HepG2 (cell line): ENCODE results near the gene RFC1. TPM values are rescaled to one million over a fixed set of nuclear protein-coding genes. Genes with fewer than 3 reads are reported as not detected.

Experiments
- FOXK2 ChIP-seq: fragments of 450-650 bp; IDR thresholded peaks from 2 replicates; pipeline ENCODE4 v1.6.1; 2016
- FOXM1 ChIP-seq: sonication (generic); formaldehyde crosslinking; IDR thresholded peaks from 2 replicates; pipeline ENCODE4 v1.5.0; 2020; ENCODE audit warnings: missing genetic modification reagents
- HIC2 ChIP-seq: sonication (generic); formaldehyde crosslinking; IDR thresholded peaks from 2 replicates; pipeline ENCODE4 v1.9.0; 2022; ENCODE audit warnings: low read depth, missing genetic modification reagents
- JUND ChIP-seq: sonication (generic); formaldehyde crosslinking; IDR thresholded peaks from 2 replicates; pipeline ENCODE4 v1.8.0; 2022; ENCODE audit warnings: mild to moderate bottlenecking, missing genetic modification reagents
- KAT2B ChIP-seq: fragments of 150-350 bp; IDR thresholded peaks from 2 replicates; pipeline ENCODE4 v1.6.1; 2014; ENCODE audit warnings: low read depth, low read length, borderline replicate concordance
- KDM5B ChIP-seq: sonication (generic); formaldehyde crosslinking; IDR thresholded peaks from 2 replicates; pipeline ENCODE4 v1.4.0; 2020; ENCODE audit warnings: missing genetic modification reagents, mild to moderate bottlenecking, borderline replicate concordance
- NCOA5 ChIP-seq: sonication (generic); formaldehyde crosslinking; IDR thresholded peaks from 2 replicates; pipeline ENCODE4 v1.4.0; 2020; ENCODE audit warnings: missing genetic modification reagents
- NFE2 ChIP-seq: sonication (generic); formaldehyde crosslinking; IDR thresholded peaks from 2 replicates; pipeline ENCODE4 v1.4.0; 2020; ENCODE audit warnings: missing genetic modification reagents
- NR2F6 ChIP-seq, 2 experiments: IDR thresholded peaks; 2 replicates each; pipeline ENCODE4 v1.6.1; 2016; ENCODE audit warnings: antibody characterized with exemption in 1 of 2, mild to moderate bottlenecking in 1 of 2
- PCBP1 ChIP-seq: fragments of 200-400 bp; formaldehyde crosslinking; IDR thresholded peaks from 2 replicates; pipeline ENCODE4 v1.6.1; 2017; ENCODE audit warnings: mild to moderate bottlenecking, low read depth, low read length, borderline replicate concordance
- RCOR2 ChIP-seq: IDR thresholded peaks from 2 replicates; pipeline ENCODE4 v1.6.1; 2016; ENCODE audit warnings: missing biosample characterization, missing genetic modification reagents
- SMAD1 ChIP-seq: sonication (generic); formaldehyde crosslinking; IDR thresholded peaks from 2 replicates; pipeline ENCODE4 v1.4.0; 2020; ENCODE audit warnings: missing genetic modification reagents, low read depth, mild to moderate bottlenecking, borderline replicate concordance
- TCF7 ChIP-seq: sonication (generic); IDR thresholded peaks from 2 replicates; pipeline ENCODE4 v1.6.1; 2016; ENCODE audit warnings: antibody characterized with exemption, low read depth
- TFDP1 ChIP-seq: IDR thresholded peaks from 2 replicates; pipeline ENCODE4 v1.6.1; 2016; ENCODE audit warnings: missing compliant biosample characterization, missing genetic modification reagents, borderline replicate concordance
- ZBTB8A ChIP-seq: sonication (generic); formaldehyde crosslinking; IDR thresholded peaks from 2 replicates; pipeline ENCODE4 v1.4.0; 2020; ENCODE audit warnings: mild to moderate bottlenecking, low read depth, missing genetic modification reagents, borderline replicate concordance
- ZNF232 ChIP-seq: sonication (generic); formaldehyde crosslinking; IDR thresholded peaks from 2 replicates; pipeline ENCODE4 v1.4.0; 2020; ENCODE audit warnings: missing genetic modification reagents, borderline replicate concordance
- ZNF274 ChIP-seq: sonication (generic); formaldehyde crosslinking; IDR thresholded peaks from 2 replicates; pipeline ENCODE4 v1.5.1; 2020; ENCODE audit warnings: mild to moderate bottlenecking, missing genetic modification reagents
- ZNF329 ChIP-seq: sonication (generic); formaldehyde crosslinking; IDR thresholded peaks from 2 replicates; pipeline ENCODE4 v1.9.0; 2021; ENCODE audit warnings: low read depth, mild to moderate bottlenecking, missing genetic modification reagents
- ZNF331 ChIP-seq: sonication (generic); formaldehyde crosslinking; IDR thresholded peaks from 2 replicates; pipeline ENCODE4 v1.4.0; 2020; ENCODE audit warnings: missing genetic modification reagents
- ZNF605 ChIP-seq: sonication (generic); formaldehyde crosslinking; IDR thresholded peaks from 2 replicates; pipeline ENCODE4 v1.8.0; 2022; ENCODE audit warnings: mild to moderate bottlenecking, missing genetic modification reagents
- polyA plus RNA-seq, 8 experiments: library from polyadenylated mRNA; depleted of rRNA in 3 of 8; stranded (reverse) in 7 of 8; unstranded in 1 of 8; fragments of >200 nt; fragmentation: Illumina TruSeq in 4 of 8; extraction: Trizol in 4 of 8; gene quantifications; 2 replicates each; pipeline versions ENCODE4 v1.2.1 to v1.2.3, GENCODE V29; 2011 to 2016; ENCODE audit warnings: low read depth in 4 of 8, missing spikeins in 1 of 8, mixed read lengths in 1 of 8; ENCODE audit not compliant: insufficient read depth in 1 of 8
- total RNA-seq, 5 experiments: library from RNA; depleted of rRNA; stranded (reverse); fragments of >200 nt; fragmentation: Illumina TruSeq; extraction: Trizol; gene quantifications; 2 replicates each; pipeline ENCODE4 v1.2.3, GENCODE V29; 2016; ENCODE audit warnings: low read depth in 1 of 5
- TF ChIP-seq, protein P1 (sequence below), 2 experiments: sonication (generic) in 1 of 2; formaldehyde crosslinking in 1 of 2; IDR thresholded peaks; 2 replicates each; pipeline versions ENCODE4 v1.4.0 to v1.6.1; 2018 to 2020; ENCODE audit warnings: missing genetic modification reagents in 2 of 2, borderline replicate concordance in 1 of 2, low read depth in 1 of 2, mild to moderate bottlenecking in 1 of 2, missing biosample characterization in 1 of 2
- TF ChIP-seq, protein P2 (sequence below): sonication (generic); formaldehyde crosslinking; IDR thresholded peaks from 2 replicates; pipeline ENCODE4 v1.8.0; 2023; ENCODE audit warnings: mild to moderate bottlenecking, missing genetic modification reagents
- TF ChIP-seq, protein P3 (sequence below): IDR thresholded peaks from 2 replicates; pipeline ENCODE4 v1.6.1; 2016; ENCODE audit warnings: low read depth, borderline replicate concordance

RFC1 gene
- total and polyA plus RNA-seq, 2 of the 13 experiments (the other 11 are each of a cell fraction or from before 2014, with no cell fraction given): 15.9 to 78.8 TPM

DNA sequence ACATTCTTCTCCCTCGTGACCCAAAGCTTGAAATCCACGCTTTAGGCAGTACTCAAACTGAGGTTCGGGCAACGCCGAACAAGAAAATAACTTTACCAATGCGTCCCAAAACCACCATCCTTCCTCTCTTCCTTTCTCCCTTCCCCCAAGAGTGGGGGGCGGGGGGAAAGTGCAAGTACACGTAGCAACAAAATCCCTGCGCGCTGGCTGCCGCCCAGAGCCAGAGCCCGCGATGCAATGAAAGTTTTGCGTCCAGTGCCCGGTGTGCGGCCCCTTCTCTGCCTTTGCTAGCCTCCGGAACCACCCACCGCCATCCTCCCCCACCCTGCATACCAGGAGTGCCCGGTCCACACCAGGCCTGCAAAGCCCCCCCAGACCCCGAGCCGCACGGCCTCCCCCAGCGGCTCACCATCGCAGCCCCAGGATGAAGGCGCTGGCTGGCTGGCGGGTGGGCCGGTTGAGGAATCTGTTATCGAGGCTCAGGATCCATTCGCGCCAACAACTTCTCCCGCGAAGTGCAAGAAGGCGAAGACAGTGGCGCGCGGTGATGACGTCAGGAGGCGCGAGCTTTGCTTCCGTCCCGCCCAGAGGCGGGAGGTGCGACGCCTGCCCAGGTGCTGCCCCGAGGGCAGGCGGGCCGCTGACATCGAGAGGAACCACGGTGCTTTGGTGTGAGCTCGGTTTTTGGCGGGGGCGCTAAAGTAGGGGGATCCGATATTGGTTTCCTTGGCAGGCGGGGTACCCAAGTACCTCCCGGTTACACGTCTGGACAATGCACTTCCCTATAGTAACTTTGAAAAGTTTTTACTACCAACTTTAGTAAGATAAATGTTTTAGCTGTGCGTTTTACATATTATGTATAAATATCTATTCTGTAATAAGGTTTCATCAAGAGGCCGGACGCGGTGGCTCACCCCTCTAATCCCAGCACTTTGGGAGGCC lies at the start of gene RFC1 (continued):
- TF ChIP-seq, protein P1, sequence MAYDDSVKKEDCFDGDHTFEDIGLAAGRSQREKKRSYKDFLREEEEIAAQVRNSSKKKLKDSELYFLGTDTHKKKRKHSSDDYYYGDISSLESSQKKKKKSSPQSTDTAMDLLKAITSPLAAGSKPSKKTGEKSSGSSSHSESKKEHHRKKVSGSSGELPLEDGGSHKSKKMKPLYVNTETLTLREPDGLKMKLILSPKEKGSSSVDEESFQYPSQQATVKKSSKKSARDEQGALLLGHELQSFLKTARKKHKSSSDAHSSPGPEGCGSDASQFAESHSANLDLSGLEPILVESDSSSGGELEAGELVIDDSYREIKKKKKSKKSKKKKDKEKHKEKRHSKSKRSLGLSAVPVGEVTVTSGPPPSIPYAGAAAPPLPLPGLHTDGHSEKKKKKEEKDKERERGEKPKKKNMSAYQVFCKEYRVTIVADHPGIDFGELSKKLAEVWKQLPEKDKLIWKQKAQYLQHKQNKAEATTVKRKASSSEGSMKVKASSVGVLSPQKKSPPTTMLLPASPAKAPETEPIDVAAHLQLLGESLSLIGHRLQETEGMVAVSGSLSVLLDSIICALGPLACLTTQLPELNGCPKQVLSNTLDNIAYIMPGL (CRISPR knock-in tag; IDR thresholded peaks at IDR 0.05; ENCODE audit: borderline replicate concordance in 1 of 2, low read depth in 1 of 2): peak; percentile 88 to 94
- TF ChIP-seq KDM5B (peak; percentile 99), KAT2B (no peak), FOXM1 (CRISPR knock-in tag) (0 out of 2 replicates have a peak, but pooled peaks have one; percentile 35), NFE2 (CRISPR knock-in tag) (no peak), PCBP1 (no peak), JUND (CRISPR knock-in tag) (peak; percentile 79), TFDP1 (CRISPR knock-in tag) (peak; percentile 100), RCOR2 (CRISPR knock-in tag) (no peak), HIC2 (CRISPR knock-in tag) (no peak; the same call in 1 of the 2 replicates), ZNF329 (peak; percentile 71; the same call in 1 of the 2 replicates), SMAD1 (CRISPR knock-in tag) (peak; percentile 93), ZNF274 (peak; percentile 98), FOXK2 (no peak), ZNF605 (CRISPR knock-in tag) (peak; percentile 98), TCF7 (no peak), NCOA5 (CRISPR knock-in tag) (no peak), NR2F6 (IDR thresholded peaks at IDR 0.05) (no peak), NR2F6 (CRISPR knock-in tag; IDR thresholded peaks at IDR 0.05) (peak; percentile 75), ZNF232 (peak; percentile 96), ZBTB8A (peak; percentile 85), ZNF331 (CRISPR knock-in tag) (peak; percentile 96)
- TF ChIP-seq, protein P2, sequence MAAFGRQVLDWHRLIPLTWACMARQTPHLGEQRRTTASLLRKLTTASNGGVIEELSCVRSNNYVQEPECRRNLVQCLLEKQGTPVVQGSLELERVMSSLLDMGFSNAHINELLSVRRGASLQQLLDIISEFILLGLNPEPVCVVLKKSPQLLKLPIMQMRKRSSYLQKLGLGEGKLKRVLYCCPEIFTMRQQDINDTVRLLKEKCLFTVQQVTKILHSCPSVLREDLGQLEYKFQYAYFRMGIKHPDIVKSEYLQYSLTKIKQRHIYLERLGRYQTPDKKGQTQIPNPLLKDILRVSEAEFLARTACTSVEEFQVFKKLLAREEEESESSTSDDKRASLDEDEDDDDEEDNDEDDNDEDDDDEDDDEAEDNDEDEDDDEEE (CRISPR knock-in tag): peak; percentile 99
- TF ChIP-seq, protein P3, sequence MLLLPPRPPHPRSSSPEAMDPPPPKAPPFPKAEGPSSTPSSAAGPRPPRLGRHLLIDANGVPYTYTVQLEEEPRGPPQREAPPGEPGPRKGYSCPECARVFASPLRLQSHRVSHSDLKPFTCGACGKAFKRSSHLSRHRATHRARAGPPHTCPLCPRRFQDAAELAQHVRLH: peak; percentile 98
